K562 (cell line): ENCODE measurements around the gene FAM222A. TPM values are rescaled to one million over a fixed set of nuclear protein-coding genes. Genes with fewer than 3 reads are reported as not detected.

Experiments used
- ATAC-seq: fragments of 200-7000 bp; cut with Tn5 transposase; 3 replicates; pipeline ENCODE4 v1.9.1; 2020; ENCODE audit warnings: moderate library complexity
- BruUV-seq: library from RNA; stranded (reverse); fragments of 400-500 nt; replicated peaks from 2 replicates; lab custom pipeline; 2021; lab: Mats Ljungman, UMichigan
- CTCF ChIA-PET: fragments of 300-600 bp; formaldehyde crosslinking; extraction: SDS; loops from one replicate; lab custom pipeline; 2021; ENCODE audit warnings: low intra/inter-chr PET ratio; lab: Yijun Ruan, JAX
- POLR2A ChIA-PET: fragments of 300-600, 350-650 bp; sonication (Branson Sonifier 250); formaldehyde crosslinking; extraction: SDS; loops from one replicate; lab custom pipeline; 2021; ENCODE audit warnings: antibody characterized with exemption, inconsistent platforms; lab: Yijun Ruan, JAX
- DNase-seq, 4 experiments: peaks; one replicate each; pipeline versions ENCODE4 v3.0.0 to v3.0.0-alpha.2; 2011 to 2018; ENCODE audit warnings: low spot score in 3 of 4, mixed read lengths in 3 of 4; ENCODE audit errors: extremely low read depth in 1 of 4
- FAIRE-seq: peaks from 2 replicates; lab custom pipeline; 2011; peaks lifted over from hg19 to GRCh38; lab: Jason Lieb, UNC
- H2AFZ ChIP-seq: 2 replicates; pipeline ENCODE4 v1.6.0; 2011; ENCODE audit warnings: low read depth, low read length, control low read depth, inconsistent platforms
- H3K27ac ChIP-seq: fragments of 200-600 bp; 3 replicates; pipeline ENCODE4 v1.8.0; 2011; ENCODE audit warnings: low read depth, mild to moderate bottlenecking, control low read depth, inconsistent platforms, low read length, moderate library complexity, mixed read lengths; ENCODE audit errors: extremely low read depth
- H3K27me3 ChIP-seq, 2 experiments: fragments of 300-600 bp in 1 of 2; 2 replicates in 1 of 2; 3 replicates in 1 of 2; pipeline versions ENCODE4 v1.6.0 to v1.8.0; 2011; ENCODE audit warnings: inconsistent platforms in 2 of 2, low read length in 2 of 2, mild to moderate bottlenecking in 1 of 2, mixed read lengths in 1 of 2, moderate library complexity in 1 of 2; ENCODE audit not compliant: control insufficient read depth in 2 of 2, insufficient read depth in 2 of 2
- H3K36me3 ChIP-seq: fragments of 300-600 bp; 3 replicates; pipeline ENCODE4 v1.8.0; 2011; ENCODE audit warnings: mild to moderate bottlenecking, low read length, inconsistent platforms; ENCODE audit not compliant: control insufficient read depth, insufficient read depth
- H3K4me1 ChIP-seq, 2 experiments: fragments of 200-600 bp in 1 of 2; replicated peaks in 1 of 2; 2 replicates in 1 of 2; 3 replicates in 1 of 2; pipeline versions ENCODE4 v1.5.1 to v1.8.0; 2011; ENCODE audit warnings: inconsistent platforms in 2 of 2, low read length in 2 of 2, mild to moderate bottlenecking in 1 of 2, mixed read lengths in 1 of 2, moderate library complexity in 1 of 2; ENCODE audit not compliant: control insufficient read depth in 2 of 2, insufficient read depth in 2 of 2
- H3K4me2 ChIP-seq: 2 replicates; pipeline ENCODE4 v1.6.1; 2011; ENCODE audit warnings: low read length, control low read depth, inconsistent platforms, mixed read lengths; ENCODE audit not compliant: insufficient read depth
- H3K4me3 ChIP-seq: fragments of 200-600 bp; sonication (generic), shearing (Covaris generic); 2 replicates; pipeline ENCODE4 v1.5.1; 2016; ENCODE audit warnings: control low read depth, inconsistent platforms
- H3K79me2 ChIP-seq: fragments of 200-600 bp; 3 replicates; pipeline ENCODE4 v1.8.0; 2011; ENCODE audit warnings: low read length, inconsistent platforms; ENCODE audit not compliant: control insufficient read depth, insufficient read depth
- H3K9ac ChIP-seq, 2 experiments: 2 replicates each; pipeline versions ENCODE4 v1.6.0 to v1.6.1; 2011; ENCODE audit warnings: low read depth in 2 of 2, low read length in 2 of 2, control low read depth in 1 of 2, inconsistent platforms in 1 of 2, mild to moderate bottlenecking in 1 of 2, mixed read lengths in 1 of 2; ENCODE audit not compliant: insufficient read depth in 1 of 2
- H3K9me1 ChIP-seq: one replicate; pipeline ENCODE4 v1.6.0; 2011; ENCODE audit warnings: inconsistent platforms, mild to moderate bottlenecking, low read length, moderate library complexity; ENCODE audit not compliant: control insufficient read depth, insufficient read depth
- H3K9me3 ChIP-seq: replicated peaks from 2 replicates; pipeline ENCODE4 v1.5.1; 2011; ENCODE audit warnings: low read depth, low read length, inconsistent platforms; ENCODE audit not compliant: control insufficient read depth, insufficient read depth
- H4K20me1 ChIP-seq: replicated peaks from 2 replicates; pipeline ENCODE4 v1.6.1; 2011; ENCODE audit warnings: low read length, inconsistent platforms, mixed read lengths; ENCODE audit not compliant: control insufficient read depth, insufficient read depth
- ARNT ChIP-seq, 2 experiments: fragments of 450-650 bp; IDR thresholded peaks; 2 replicates each; pipeline ENCODE4 v1.6.1; 2016; ENCODE audit warnings: mild to moderate bottlenecking in 1 of 2
- ATF3 ChIP-seq, 2 experiments: fragments of 450-650 bp in 1 of 2; sonication (generic) in 1 of 2; formaldehyde crosslinking in 1 of 2; IDR thresholded peaks in 1 of 2; conservative IDR thresholded peaks in 1 of 2; 2 replicates each; pipeline versions ENCODE4 v1.6.1 to v1.8.1; 2016 to 2023; ENCODE audit warnings: mild to moderate bottlenecking in 2 of 2, moderate library complexity in 2 of 2, inconsistent platforms in 1 of 2, missing genetic modification reagents in 1 of 2
- BCOR ChIP-seq: fragments of 450-650 bp; IDR thresholded peaks from 2 replicates; pipeline ENCODE4 v1.6.1; 2016
- CREM ChIP-seq: IDR thresholded peaks from 2 replicates; pipeline ENCODE4 v1.6.1; 2014; ENCODE audit warnings: antibody characterized with exemption, low read depth
- ELK1 ChIP-seq: sonication (generic); formaldehyde crosslinking; IDR thresholded peaks from 2 replicates; pipeline ENCODE4 v1.8.1; 2022; ENCODE audit warnings: missing genetic modification reagents
- FOXA3 ChIP-seq, 2 experiments: fragments of 450-650 bp in 1 of 2; sonication (generic) in 1 of 2; formaldehyde crosslinking; IDR thresholded peaks in 1 of 2; conservative IDR thresholded peaks in 1 of 2; 2 replicates each; pipeline versions ENCODE4 v1.4.0 to v1.8.0; 2020 to 2022; ENCODE audit warnings: mild to moderate bottlenecking in 2 of 2, missing genetic modification reagents in 1 of 2
- FOXK2 ChIP-seq, 2 experiments: fragments of 450-650 bp; IDR thresholded peaks in 1 of 2; conservative IDR thresholded peaks in 1 of 2; 2 replicates each; pipeline ENCODE4 v1.6.1; 2016; ENCODE audit warnings: low read depth in 2 of 2, mild to moderate bottlenecking in 1 of 2
- GABPA ChIP-seq: fragments of 200-800 bp; sonication (Bioruptor generic); conservative IDR thresholded peaks from 2 replicates; pipeline ENCODE4 v1.6.1; 2016; ENCODE audit warnings: low read depth, missing genetic modification characterization, missing compliant biosample characterization
- KDM1A ChIP-seq, 2 experiments: fragments of 450-650 bp; IDR thresholded peaks; 2 replicates each; pipeline ENCODE4 v1.6.1; 2016; ENCODE audit warnings: mild to moderate bottlenecking in 2 of 2
- MED1 ChIP-seq: sonication (generic); formaldehyde crosslinking; IDR thresholded peaks from 2 replicates; pipeline ENCODE4 v1.8.1; 2023; ENCODE audit warnings: missing genetic modification reagents, borderline replicate concordance
- MNT ChIP-seq, 2 experiments: fragments of 450-650 bp; conservative IDR thresholded peaks; 2 replicates each; pipeline ENCODE4 v1.6.1; 2017; ENCODE audit warnings: mild to moderate bottlenecking in 2 of 2, moderate library complexity in 2 of 2
- NBN ChIP-seq: fragments of 450-650 bp; IDR thresholded peaks from 2 replicates; pipeline ENCODE4 v1.6.1; 2016; ENCODE audit warnings: low read depth, mild to moderate bottlenecking
- PRMT5 ChIP-seq: sonication (generic); formaldehyde crosslinking; IDR thresholded peaks from 2 replicates; pipeline ENCODE4 v1.5.0; 2020; ENCODE audit warnings: missing genetic modification reagents
- TEAD4 ChIP-seq, 2 experiments: sonication (generic) in 1 of 2; formaldehyde crosslinking in 1 of 2; IDR thresholded peaks; 2 replicates each; pipeline versions ENCODE4 v1.6.1 to v1.8.0; 2012 to 2022; ENCODE audit warnings: borderline replicate concordance in 1 of 2, inconsistent platforms in 1 of 2, low read length in 1 of 2, mild to moderate bottlenecking in 1 of 2, missing genetic modification reagents in 1 of 2
- TRIM28 ChIP-seq: fragments of 450-650 bp; IDR thresholded peaks from 2 replicates; pipeline ENCODE4 v1.6.1; 2017
- ZNF140 ChIP-seq: fragments of 250-450 bp; sonication (Bioruptor Pico); IDR thresholded peaks from 2 replicates; pipeline ENCODE4 v1.8.0; 2021; ENCODE audit warnings: moderate library complexity, mild to moderate bottlenecking, inconsistent platforms
- ZNF436 ChIP-seq: fragments of 250-450, 450-650 bp; sonication (Bioruptor Pico); formaldehyde crosslinking; IDR thresholded peaks from 2 replicates; pipeline ENCODE4 v1.7.0; 2020; ENCODE audit warnings: mild to moderate bottlenecking
- ZNF644 ChIP-seq: fragments of 200-800 bp; sonication (Bioruptor generic); IDR thresholded peaks from 2 replicates; pipeline ENCODE4 v1.6.1; 2016; ENCODE audit warnings: low read depth, missing genetic modification characterization, missing compliant biosample characterization
- WGBS: fragments of 100-300 bp; shearing (Covaris generic); methylation state at CpG from one replicate; pipeline ENCODE4 v1.1.6; 2016; ENCODE audit warnings: low coverage, mixed read lengths; ENCODE audit not compliant: insufficient coverage; ENCODE audit errors: missing lambda C conversion rate; 5-methylcytosine and 5-hydroxymethylcytosine counted together
- in situ Hi-C: fragments of 300-500 bp; cut with MboI; formaldehyde crosslinking; loops from 4 replicates; pipeline ENCODE4 v1.15.0; 2018; ENCODE audit warnings: inconsistent platforms, mixed read lengths
- intact Hi-C: fragments of 100-400 bp; cut with micrococcal nuclease; formaldehyde crosslinking; loops from 2 replicates; pipeline ENCODE4 v1.14.2; 2022
- polyA plus RNA-seq, 8 experiments: library from polyadenylated mRNA; depleted of rRNA in 4 of 8; stranded (reverse) in 5 of 8; unstranded in 3 of 8; fragments of >200 nt; fragmentation: Nextera tagmentation in 2 of 8; fragmentation: Illumina TruSeq in 1 of 8; extraction: Ambion mirVana in 2 of 8; extraction: Trizol in 1 of 8; gene quantifications; 2 replicates each; pipeline versions ENCODE4 v1.2.1 to v1.2.3, GENCODE V29; 2011 to 2014; ENCODE audit warnings: inconsistent platforms in 1 of 8, missing spikeins in 1 of 8
- total RNA-seq, 7 experiments: library from RNA; depleted of rRNA in 6 of 7; stranded (reverse); fragments of >200 nt in 6 of 7; fragmentation: Illumina TruSeq in 2 of 7; extraction: Trizol in 2 of 7; gene quantifications; 2 replicates each; pipeline versions ENCODE4 v1.2.1 to v1.2.3, GENCODE V29; 2011 to 2021; ENCODE audit warnings: low replicate concordance in 1 of 7

Gene FAM222A
- total and polyA plus RNA-seq, 9 of the 15 experiments (the other 6 are each of a cell fraction or from before 2014, with no cell fraction given), result 0.03 to 0.36 (median 0.12) TPM; not detected in 1

- TF ChIP-seq TEAD4 (IDR thresholded peaks at IDR 0.05; ENCODE audit: low read length), result no peak
- no peak for TF ChIP-seq TEAD4 (CRISPR knock-in tag; IDR thresholded peaks at IDR 0.05; ENCODE audit: borderline replicate concordance)
- no peak for TF ChIP-seq FOXA3 (CRISPR knock-in tag; conservative IDR thresholded peaks at IDR 0.05 in 1 of 2, IDR thresholded peaks at IDR 0.05 in 1 of 2)
- no peak for TF ChIP-seq MNT (conservative IDR thresholded peaks at IDR 0.05)
- no peak for TF ChIP-seq TRIM28
- no peak for TF ChIP-seq KDM1A (IDR thresholded peaks at IDR 0.05)
- TF ChIP-seq BCOR, result no peak
- no peak for TF ChIP-seq ZNF436 (CRISPR knock-in tag)
Measured at GRCh38 chr12:109738209-109738608, 24.6 kb downstream of the FAM222A start (continued).

- WGBS, result 2% methylated on average over 6 of the region's 6 CpGs
- peaks cover 10 to 48% of the 10 kb centered on the region in 2 experiments; a peak in 4 of 5 replicates for H3K27me3 ChIP-seq
- ChIA-PET POLR2A (no interaction called here), CTCF (no interaction called here)
- no peak overlapping the region for H3K4me3 ChIP-seq
- ATAC-seq (no peak), DNase-seq (no peak), FAIRE-seq (no peak)
- in situ Hi-C loops (no loop called here), intact Hi-C loops (no loop called here)
- no TSS peak for BruUV-seq
- no peaks in the 10 kb centered on the region for H3K36me3 ChIP-seq
- no peaks in the 10 kb centered on the region for H3K79me2 ChIP-seq
- H3K9ac ChIP-seq, result no peak overlapping the region
- H3K9me3 ChIP-seq, result no peaks in the 10 kb centered on the region
- peaks cover 7 to 15% of the 10 kb centered on the region in 2 experiments; a peak in 3 of 5 replicates for H3K4me1 ChIP-seq
- H4K20me1 ChIP-seq, result peaks cover 25% of the 10 kb centered on the region
- no peak overlapping the region for H3K27ac ChIP-seq
- no peak overlapping the region for H3K4me2 ChIP-seq
- H3K9me1 ChIP-seq, result no peaks in the 10 kb centered on the region
- H2AFZ ChIP-seq, result no peak overlapping the region
- TF ChIP-seq GABPA, result no peak
- TF ChIP-seq FOXK2 (conservative IDR thresholded peaks at IDR 0.05 in 1 of 2, IDR thresholded peaks at IDR 0.05 in 1 of 2; ENCODE audit: low read depth in 2 of 2), result no peak
- no peak for TF ChIP-seq ELK1 (CRISPR knock-in tag)
- no peak for TF ChIP-seq ZNF140 (CRISPR knock-in tag)
- TF ChIP-seq PRMT5 (CRISPR knock-in tag), result no peak
- TF ChIP-seq ATF3 (IDR thresholded peaks at IDR 0.05), result no peak
- no peak for TF ChIP-seq ATF3 (CRISPR knock-in tag; conservative IDR thresholded peaks at IDR 0.05)
- no peak for TF ChIP-seq NBN
- TF ChIP-seq ARNT (IDR thresholded peaks at IDR 0.05), result no peak
- no peak for TF ChIP-seq CREM
- no peak for TF ChIP-seq MED1 (CRISPR knock-in tag)
- TF ChIP-seq ZNF644, result no peak
Measured at GRCh38 chr12:109738878-109739665, 25.4 kb downstream of the FAM222A start.
